Breast epithelium (tissue), 3 donors: ENCODE data around the gene RASSF1.

ENCODE experiments used
- POLR2A ChIP-seq: fragments of 450-650 bp; IDR thresholded peaks from one replicate; pipeline ENCODE4 v1.6.1; 2016; ENCODE audit warnings: antibody characterized with exemption, mild to moderate bottlenecking, moderate library complexity
- POLR2AphosphoS5 ChIP-seq, 3 donors: sonication (generic); formaldehyde crosslinking; IDR thresholded peaks; one replicate each; pipeline ENCODE4 v1.6.1; 2017; ENCODE audit warnings: antibody characterized with exemption in 3 of 3
- TF ChIP-seq, protein P1 (sequence below), 3 donors: fragments of 450-650 bp; IDR thresholded peaks; one replicate each; pipeline ENCODE4 v1.5.1; 2016 to 2017; ENCODE audit warnings: antibody characterized with exemption in 3 of 3, mild to moderate bottlenecking in 3 of 3, moderate library complexity in 3 of 3

GRCh38 chr3:50303013-50303815, 37.4 kb downstream of the RASSF1 start, which contains the start of gene HYAL1:
- TF ChIP-seq, protein P1, sequence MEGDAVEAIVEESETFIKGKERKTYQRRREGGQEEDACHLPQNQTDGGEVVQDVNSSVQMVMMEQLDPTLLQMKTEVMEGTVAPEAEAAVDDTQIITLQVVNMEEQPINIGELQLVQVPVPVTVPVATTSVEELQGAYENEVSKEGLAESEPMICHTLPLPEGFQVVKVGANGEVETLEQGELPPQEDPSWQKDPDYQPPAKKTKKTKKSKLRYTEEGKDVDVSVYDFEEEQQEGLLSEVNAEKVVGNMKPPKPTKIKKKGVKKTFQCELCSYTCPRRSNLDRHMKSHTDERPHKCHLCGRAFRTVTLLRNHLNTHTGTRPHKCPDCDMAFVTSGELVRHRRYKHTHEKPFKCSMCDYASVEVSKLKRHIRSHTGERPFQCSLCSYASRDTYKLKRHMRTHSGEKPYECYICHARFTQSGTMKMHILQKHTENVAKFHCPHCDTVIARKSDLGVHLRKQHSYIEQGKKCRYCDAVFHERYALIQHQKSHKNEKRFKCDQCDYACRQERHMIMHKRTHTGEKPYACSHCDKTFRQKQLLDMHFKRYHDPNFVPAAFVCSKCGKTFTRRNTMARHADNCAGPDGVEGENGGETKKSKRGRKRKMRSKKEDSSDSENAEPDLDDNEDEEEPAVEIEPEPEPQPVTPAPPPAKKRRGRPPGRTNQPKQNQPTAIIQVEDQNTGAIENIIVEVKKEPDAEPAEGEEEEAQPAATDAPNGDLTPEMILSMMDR (IDR thresholded peaks at IDR 0.05) = no peak
- peak in 1 of 3 donors; percentile 15 for TF ChIP-seq POLR2AphosphoS5 (IDR thresholded peaks at IDR 0.05)
- TF ChIP-seq POLR2A = no peak
